GM18499 (cell line): ENCODE data around the gene DYDC2.
"Not testable (repeated sequence)": the region's sequence is repeated elsewhere in the genome, so short reads cannot be mapped to it uniquely, and the experiment has no call there.

Experiments used
- ATAC-seq: cut with Tn5 transposase; IDR thresholded peaks from one replicate; pipeline ENCODE4 v1.9.1; 2021; ENCODE audit warnings: moderate number of reproducible peaks; ENCODE audit not compliant: insufficient read depth, unreplicated experiment

The DYDC2 gene

DNA sequence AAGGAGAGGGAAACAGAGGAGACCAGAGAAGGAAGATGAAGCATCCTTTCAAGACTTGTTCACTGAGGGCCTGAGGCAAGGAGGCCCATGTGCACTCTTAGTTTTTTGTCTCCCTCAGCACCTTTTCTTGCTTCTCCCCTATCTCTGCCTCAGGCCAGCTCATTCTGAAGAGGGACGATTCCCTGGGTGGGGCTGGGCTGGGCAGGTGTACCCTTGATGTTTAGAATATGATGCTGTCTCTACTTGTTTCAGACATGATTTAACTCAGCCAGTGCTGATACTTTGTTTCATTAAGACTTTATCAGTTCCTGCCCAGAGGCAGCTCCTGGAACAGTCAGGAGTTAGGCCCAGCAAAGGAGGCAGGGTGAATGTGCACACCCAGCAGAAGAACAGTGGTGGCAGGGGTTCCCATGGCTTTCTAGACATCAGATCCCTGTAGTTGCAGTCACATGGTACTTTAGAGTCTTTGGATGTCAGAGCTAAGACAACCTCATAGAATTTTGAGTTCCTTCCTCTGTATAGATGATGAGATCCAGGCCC, 55.2 kb downstream of the DYDC2 start:
- no peak for ATAC-seq

DNA sequence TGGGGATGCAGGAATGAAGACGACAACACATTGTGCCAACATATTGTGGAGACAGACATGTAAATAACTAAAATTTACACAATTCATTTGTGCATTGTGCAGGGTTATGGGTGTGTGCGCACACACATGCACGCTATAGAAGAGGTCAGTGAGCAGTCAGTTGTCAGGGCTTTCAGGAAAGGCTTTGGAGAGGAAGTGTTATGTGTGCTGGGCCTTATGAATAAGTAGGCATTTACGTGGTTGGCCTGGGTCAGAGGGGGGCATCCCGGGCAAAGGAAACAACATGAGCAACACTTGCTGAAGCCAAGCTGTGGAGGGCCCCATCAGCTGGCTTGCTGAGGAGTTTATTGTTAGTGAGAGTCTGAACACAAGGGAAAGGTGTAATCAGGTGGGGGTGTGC, 55.9 kb downstream of the DYDC2 start:
- no peak for ATAC-seq

DNA sequence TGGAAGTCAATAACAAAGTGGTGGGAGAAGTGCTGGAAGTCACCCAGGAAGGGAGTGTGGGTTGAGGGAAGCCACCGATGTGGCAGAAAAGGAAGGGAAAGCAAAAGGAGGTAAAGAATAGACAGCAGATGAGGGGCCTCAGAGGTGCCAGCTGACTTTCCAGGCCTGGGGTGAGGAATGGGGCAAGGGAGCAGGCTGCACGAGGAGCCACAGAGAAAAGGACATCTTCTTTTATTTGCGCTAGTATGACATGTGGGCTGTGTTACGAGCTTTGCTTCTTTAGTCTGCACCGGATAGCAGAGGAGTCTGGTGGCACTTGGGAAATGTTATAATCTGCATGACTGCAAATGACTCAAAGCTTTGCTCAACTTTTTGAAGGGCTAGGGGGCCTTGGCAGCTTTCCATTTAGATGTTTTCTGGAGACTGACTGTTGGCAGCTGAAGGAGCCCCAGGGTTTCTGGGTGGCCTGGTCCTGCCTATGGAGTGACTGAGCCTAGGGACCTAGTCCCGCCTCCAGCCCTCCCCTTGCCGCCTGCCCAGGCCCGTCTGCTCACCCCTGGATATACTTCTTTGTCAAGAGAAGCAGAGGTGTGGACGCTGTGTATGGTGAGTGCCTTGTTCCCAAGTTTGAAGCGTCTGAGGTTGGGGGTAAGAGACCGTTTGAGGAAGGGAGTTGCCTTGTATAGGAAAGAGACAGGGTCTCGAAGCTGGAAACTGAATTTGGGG, 56.9 kb downstream of the DYDC2 start:
- no peak for ATAC-seq

DNA sequence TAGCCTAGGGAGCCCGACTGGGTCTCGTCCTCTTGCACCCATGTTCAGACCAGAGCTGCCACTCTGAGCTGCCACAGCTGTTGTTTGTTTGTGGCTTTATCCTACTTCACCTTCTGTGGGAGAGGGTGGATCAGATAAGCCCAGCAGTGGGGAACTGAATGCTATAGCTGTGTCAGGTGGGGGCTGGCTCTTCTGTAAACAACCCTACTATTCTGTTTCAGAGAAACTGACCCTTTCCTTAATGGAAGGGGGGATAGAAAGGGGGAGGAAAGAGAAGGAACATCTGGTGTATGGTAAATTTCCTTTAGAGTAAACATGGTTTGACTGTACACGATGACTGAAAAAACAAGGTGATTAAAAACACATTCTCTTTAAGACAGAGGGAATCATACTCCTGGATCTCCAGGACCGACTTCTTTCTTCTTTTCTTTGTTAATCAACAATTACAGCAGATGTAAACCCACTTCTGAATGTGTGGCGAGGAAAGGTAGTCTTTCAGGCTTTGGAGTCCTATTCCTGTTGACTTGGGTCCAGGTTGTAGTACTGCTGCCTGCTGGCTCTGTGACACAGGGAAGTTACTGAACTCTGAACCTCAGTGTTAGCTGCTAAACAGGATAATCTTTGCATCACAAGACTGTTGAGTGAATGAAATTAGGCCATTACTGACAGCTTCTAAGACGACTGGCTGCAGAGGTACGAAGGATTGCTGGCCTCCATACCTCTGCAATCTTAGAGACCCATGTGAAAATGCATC, 57.7 kb downstream of the DYDC2 start:
- no peak for ATAC-seq

DNA sequence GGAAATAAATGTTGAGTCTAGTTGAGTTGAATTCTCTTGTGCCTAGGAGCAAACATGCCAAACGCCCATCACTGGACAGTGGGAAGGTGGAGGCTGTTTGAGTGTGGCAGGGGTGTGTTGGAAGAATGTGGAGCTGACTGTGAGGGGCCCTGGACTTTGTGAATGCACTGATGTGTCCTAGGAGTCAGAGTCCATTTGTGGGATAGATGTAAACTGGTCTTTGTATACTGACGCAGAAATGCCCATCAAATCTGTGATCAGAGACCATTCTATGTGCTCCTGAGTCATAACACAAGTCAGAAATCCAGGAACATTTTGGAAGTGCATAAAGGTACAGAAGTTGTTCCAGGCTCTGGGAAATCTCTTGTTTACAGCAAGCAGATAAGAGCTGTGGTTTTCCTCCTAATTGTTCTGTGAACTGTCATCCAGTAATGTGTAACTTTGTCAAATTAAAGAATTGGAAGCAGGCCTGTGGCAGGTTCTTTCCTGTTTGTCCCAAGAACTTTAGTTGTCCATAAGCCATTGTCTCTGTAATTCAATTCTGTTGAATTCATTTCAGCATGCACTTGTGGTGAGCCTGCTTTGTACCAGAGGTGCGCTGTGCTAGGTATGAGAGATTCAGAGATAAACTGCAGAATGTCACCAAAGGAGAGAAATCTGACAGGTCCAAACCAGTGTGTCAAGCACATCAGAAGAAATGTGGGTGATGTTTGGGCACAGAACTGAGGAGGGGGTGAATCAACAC, 59.3 kb downstream of the DYDC2 start:
- ATAC-seq, result no peak

DNA sequence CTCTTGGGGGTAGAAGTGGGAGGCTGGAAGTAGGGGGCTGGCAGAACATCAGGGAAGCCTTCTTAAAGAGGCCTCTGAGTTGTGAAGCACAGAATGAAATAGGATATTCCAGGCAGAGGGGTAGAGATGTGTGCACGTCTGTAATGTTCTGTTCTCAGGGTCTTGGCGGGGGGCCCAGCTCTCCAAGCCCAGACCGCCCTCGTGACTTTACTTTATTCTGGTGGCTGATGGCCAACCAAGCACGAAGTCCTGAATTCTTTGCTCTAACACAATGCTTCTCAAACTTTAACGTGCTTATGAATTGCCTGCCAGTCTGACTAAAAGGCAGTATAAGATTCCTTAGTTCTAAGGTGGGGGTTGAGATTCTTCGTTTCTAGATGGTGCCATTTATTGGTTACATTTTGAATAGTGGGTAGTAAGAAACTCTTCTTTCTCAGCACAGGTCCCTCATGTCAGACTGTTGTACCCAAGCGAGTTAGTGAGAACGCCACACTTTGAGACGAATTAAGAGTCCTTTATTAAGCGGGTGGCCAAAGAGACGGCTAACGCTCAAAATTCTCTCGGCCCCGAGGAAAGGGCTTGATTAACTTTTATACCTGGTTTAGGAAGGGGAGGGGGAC, 60.0 kb downstream of the DYDC2 start:
- ATAC-seq, result no peak

DNA sequence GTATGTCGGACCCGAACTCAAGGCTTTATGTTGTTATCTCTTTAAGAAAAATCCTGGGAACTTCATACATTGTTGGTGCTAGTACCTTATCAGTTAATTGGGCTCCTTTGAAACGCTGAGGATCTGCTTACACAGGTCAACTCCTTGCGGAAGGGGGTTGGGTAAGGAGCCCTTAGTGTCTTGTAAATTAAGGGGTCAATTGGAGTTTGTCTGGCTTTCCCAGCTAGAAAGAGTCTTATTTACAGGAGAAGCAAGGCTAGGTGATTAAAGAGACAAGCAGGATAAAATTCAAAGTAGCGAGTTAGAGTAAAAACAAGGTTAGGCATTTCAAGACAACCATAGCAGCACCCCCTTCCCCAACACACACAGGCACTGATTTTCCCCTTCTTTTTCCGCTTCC, 60.7 kb downstream of the DYDC2 start:
- ATAC-seq, result not testable (repeated sequence)
